K562 (cell line): Measurements from ENCODE around the gene RAD50. TPM values are rescaled to one million over a fixed set of nuclear protein-coding genes. Genes with fewer than 3 reads are reported as not detected.

Experiments used
- CTBP1 ChIP-seq: fragments of 450-650 bp; IDR thresholded peaks from 2 replicates; pipeline ENCODE4 v1.6.1; 2016; ENCODE audit warnings: borderline replicate concordance
- FIP1L1 ChIP-seq: fragments of 200-400 bp; formaldehyde crosslinking; IDR thresholded peaks from 2 replicates; pipeline ENCODE4 v1.6.1; 2018; ENCODE audit warnings: mild to moderate bottlenecking, low read depth, low read length; ENCODE audit not compliant: poor library complexity, severe bottlenecking
- HDAC1 ChIP-seq, 2 experiments: fragments of 450-650 bp; IDR thresholded peaks; 2 replicates each; pipeline ENCODE4 v1.6.1; 2016 to 2017; ENCODE audit warnings: inconsistent platforms in 1 of 2, mild to moderate bottlenecking in 1 of 2, moderate library complexity in 1 of 2
- JUN ChIP-seq, 2 experiments: sonication (generic) in 1 of 2; formaldehyde crosslinking in 1 of 2; IDR thresholded peaks; 2 replicates each; pipeline versions ENCODE4 v1.6.1 to v1.8.0; 2012 to 2022; ENCODE audit warnings: borderline replicate concordance in 2 of 2, mild to moderate bottlenecking in 2 of 2, improper control_type of control experiment in 1 of 2, low read depth in 1 of 2, low read length in 1 of 2, missing genetic modification reagents in 1 of 2
- MBD1 ChIP-seq: fragments of 250-450 bp; sonication (Bioruptor Pico); IDR thresholded peaks from 2 replicates; pipeline ENCODE4 v1.8.0; 2022; ENCODE audit warnings: inconsistent platforms
- MCM3 ChIP-seq: fragments of 450-650 bp; IDR thresholded peaks from 2 replicates; pipeline ENCODE4 v1.6.1; 2016
- MEF2D ChIP-seq: conservative IDR thresholded peaks from 2 replicates; pipeline ENCODE4 v1.6.1; 2016; ENCODE audit warnings: low read depth, missing genetic modification characterization, missing compliant biosample characterization
- MTA2 ChIP-seq: fragments of 450-650 bp; IDR thresholded peaks from 2 replicates; pipeline ENCODE4 v1.6.1; 2016; ENCODE audit warnings: low read depth
- MTF1 ChIP-seq: fragments of 250-450 bp; sonication (Bioruptor Pico); IDR thresholded peaks from 2 replicates; pipeline ENCODE4 v1.9.0; 2021; ENCODE audit warnings: moderate library complexity, mild to moderate bottlenecking, inconsistent platforms, borderline replicate concordance
- NR2F6 ChIP-seq: fragments of 450-650 bp; formaldehyde crosslinking; IDR thresholded peaks from 2 replicates; pipeline ENCODE4 v1.4.0; 2020; ENCODE audit warnings: mild to moderate bottlenecking
- RCOR1 ChIP-seq, 2 experiments: IDR thresholded peaks; 2 replicates each; pipeline ENCODE4 v1.6.1; 2012; ENCODE audit warnings: low read depth in 2 of 2, low read length in 2 of 2, borderline replicate concordance in 1 of 2, improper control_type of control experiment in 1 of 2
- SMARCC2 ChIP-seq: fragments of 450-650 bp; IDR thresholded peaks from 2 replicates; pipeline ENCODE4 v1.6.1; 2017; ENCODE audit warnings: antibody characterized with exemption, moderate library complexity, mild to moderate bottlenecking, low read depth
- ZNF79 ChIP-seq: fragments of 250-450 bp; sonication (Bioruptor Pico); IDR thresholded peaks from 2 replicates; pipeline ENCODE4 v1.4.0; 2020; ENCODE audit warnings: low read depth, mild to moderate bottlenecking, moderate library complexity
- polyA plus RNA-seq, 8 experiments: library from polyadenylated mRNA; depleted of rRNA in 4 of 8; stranded (reverse) in 5 of 8; unstranded in 3 of 8; fragments of >200 nt; fragmentation: Nextera tagmentation in 2 of 8; fragmentation: Illumina TruSeq in 1 of 8; extraction: Ambion mirVana in 2 of 8; extraction: Trizol in 1 of 8; gene quantifications; 2 replicates each; pipeline versions ENCODE4 v1.2.1 to v1.2.3, GENCODE V29; 2011 to 2014; ENCODE audit warnings: inconsistent platforms in 1 of 8, missing spikeins in 1 of 8
- total RNA-seq, 7 experiments: library from RNA; depleted of rRNA in 6 of 7; stranded (reverse); fragments of >200 nt in 6 of 7; fragmentation: Illumina TruSeq in 2 of 7; extraction: Trizol in 2 of 7; gene quantifications; 2 replicates each; pipeline versions ENCODE4 v1.2.1 to v1.2.3, GENCODE V29; 2011 to 2021; ENCODE audit warnings: low replicate concordance in 1 of 7
- TF ChIP-seq, protein P1 (sequence below): fragments of 200-800 bp; sonication (Bioruptor generic); IDR thresholded peaks from 2 replicates; pipeline ENCODE4 v1.6.1; 2017; ENCODE audit warnings: missing genetic modification characterization, missing compliant biosample characterization
- TF ChIP-seq, protein P2 (sequence below): IDR thresholded peaks from 3 replicates; pipeline ENCODE4 v1.6.1; 2011; ENCODE audit warnings: borderline replicate concordance, mild to moderate bottlenecking, moderate library complexity; ENCODE audit not compliant: insufficient read length; ENCODE audit errors: extremely low read depth
- TF ChIP-seq, protein P3 (sequence below): sonication (generic); formaldehyde crosslinking; IDR thresholded peaks from 2 replicates; pipeline ENCODE4 v1.8.1; 2023; ENCODE audit warnings: mild to moderate bottlenecking, missing genetic modification reagents, moderate library complexity
- TF ChIP-seq, protein P4 (sequence below): sonication (generic); formaldehyde crosslinking; IDR thresholded peaks from 2 replicates; pipeline ENCODE4 v1.8.1; 2022; ENCODE audit warnings: missing genetic modification reagents

Gene RAD50
- total and polyA plus RNA-seq, 9 of the 15 experiments (the other 6 are each of a cell fraction or from before 2014, with no cell fraction given) = 15.3 to 74.2 (median 44.1) TPM

GRCh38 chr5:132663771-132664695 is 107.3 kb downstream of the RAD50 start (continued):
- TF ChIP-seq MTA2 = peak; percentile 3; the same call in 1 of the 2 replicates
- TF ChIP-seq, protein P1, sequence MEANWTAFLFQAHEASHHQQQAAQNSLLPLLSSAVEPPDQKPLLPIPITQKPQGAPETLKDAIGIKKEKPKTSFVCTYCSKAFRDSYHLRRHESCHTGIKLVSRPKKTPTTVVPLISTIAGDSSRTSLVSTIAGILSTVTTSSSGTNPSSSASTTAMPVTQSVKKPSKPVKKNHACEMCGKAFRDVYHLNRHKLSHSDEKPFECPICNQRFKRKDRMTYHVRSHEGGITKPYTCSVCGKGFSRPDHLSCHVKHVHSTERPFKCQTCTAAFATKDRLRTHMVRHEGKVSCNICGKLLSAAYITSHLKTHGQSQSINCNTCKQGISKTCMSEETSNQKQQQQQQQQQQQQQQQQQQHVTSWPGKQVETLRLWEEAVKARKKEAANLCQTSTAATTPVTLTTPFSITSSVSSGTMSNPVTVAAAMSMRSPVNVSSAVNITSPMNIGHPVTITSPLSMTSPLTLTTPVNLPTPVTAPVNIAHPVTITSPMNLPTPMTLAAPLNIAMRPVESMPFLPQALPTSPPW (CRISPR knock-in tag) = peak; percentile 46; the same call in 1 of the 2 replicates
- TF ChIP-seq HDAC1 (IDR thresholded peaks at IDR 0.05) = peak in 1 of 2 experiments; percentile 35; a peak in 1 of 4 replicates
- TF ChIP-seq, protein P2, sequence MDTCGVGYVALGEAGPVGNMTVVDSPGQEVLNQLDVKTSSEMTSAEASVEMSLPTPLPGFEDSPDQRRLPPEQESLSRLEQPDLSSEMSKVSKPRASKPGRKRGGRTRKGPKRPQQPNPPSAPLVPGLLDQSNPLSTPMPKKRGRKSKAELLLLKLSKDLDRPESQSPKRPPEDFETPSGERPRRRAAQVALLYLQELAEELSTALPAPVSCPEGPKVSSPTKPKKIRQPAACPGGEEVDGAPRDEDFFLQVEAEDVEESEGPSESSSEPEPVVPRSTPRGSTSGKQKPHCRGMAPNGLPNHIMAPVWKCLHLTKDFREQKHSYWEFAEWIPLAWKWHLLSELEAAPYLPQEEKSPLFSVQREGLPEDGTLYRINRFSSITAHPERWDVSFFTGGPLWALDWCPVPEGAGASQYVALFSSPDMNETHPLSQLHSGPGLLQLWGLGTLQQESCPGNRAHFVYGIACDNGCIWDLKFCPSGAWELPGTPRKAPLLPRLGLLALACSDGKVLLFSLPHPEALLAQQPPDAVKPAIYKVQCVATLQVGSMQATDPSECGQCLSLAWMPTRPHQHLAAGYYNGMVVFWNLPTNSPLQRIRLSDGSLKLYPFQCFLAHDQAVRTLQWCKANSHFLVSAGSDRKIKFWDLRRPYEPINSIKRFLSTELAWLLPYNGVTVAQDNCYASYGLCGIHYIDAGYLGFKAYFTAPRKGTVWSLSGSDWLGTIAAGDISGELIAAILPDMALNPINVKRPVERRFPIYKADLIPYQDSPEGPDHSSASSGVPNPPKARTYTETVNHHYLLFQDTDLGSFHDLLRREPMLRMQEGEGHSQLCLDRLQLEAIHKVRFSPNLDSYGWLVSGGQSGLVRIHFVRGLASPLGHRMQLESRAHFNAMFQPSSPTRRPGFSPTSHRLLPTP = no peak
- no peak for TF ChIP-seq ZNF79
- TF ChIP-seq, protein P3, sequence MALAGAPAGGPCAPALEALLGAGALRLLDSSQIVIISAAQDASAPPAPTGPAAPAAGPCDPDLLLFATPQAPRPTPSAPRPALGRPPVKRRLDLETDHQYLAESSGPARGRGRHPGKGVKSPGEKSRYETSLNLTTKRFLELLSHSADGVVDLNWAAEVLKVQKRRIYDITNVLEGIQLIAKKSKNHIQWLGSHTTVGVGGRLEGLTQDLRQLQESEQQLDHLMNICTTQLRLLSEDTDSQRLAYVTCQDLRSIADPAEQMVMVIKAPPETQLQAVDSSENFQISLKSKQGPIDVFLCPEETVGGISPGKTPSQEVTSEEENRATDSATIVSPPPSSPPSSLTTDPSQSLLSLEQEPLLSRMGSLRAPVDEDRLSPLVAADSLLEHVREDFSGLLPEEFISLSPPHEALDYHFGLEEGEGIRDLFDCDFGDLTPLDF = 0 out of 2 replicates have a peak, but pooled peaks have one; percentile 41
- peak in 1 of 2 experiments; percentile 74; a peak in 2 of 4 replicates for TF ChIP-seq RCOR1 (IDR thresholded peaks at IDR 0.05; ENCODE audit: borderline replicate concordance in 1 of 2, low read depth in 2 of 2, low read length in 2 of 2)
- TF ChIP-seq SMARCC2 = no peak
- TF ChIP-seq MBD1 (CRISPR knock-in tag) = no peak
- TF ChIP-seq NR2F6 (CRISPR knock-in tag) = no peak
- TF ChIP-seq, protein P4, sequence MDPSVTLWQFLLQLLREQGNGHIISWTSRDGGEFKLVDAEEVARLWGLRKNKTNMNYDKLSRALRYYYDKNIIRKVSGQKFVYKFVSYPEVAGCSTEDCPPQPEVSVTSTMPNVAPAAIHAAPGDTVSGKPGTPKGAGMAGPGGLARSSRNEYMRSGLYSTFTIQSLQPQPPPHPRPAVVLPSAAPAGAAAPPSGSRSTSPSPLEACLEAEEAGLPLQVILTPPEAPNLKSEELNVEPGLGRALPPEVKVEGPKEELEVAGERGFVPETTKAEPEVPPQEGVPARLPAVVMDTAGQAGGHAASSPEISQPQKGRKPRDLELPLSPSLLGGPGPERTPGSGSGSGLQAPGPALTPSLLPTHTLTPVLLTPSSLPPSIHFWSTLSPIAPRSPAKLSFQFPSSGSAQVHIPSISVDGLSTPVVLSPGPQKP (CRISPR knock-in tag) = no peak
- peak; percentile 32; the same call in 1 of the 2 replicates for TF ChIP-seq CTBP1
- peak; percentile 75 for TF ChIP-seq MEF2D (tag)
- no peak for TF ChIP-seq FIP1L1
- peak; percentile 49; the same call in 1 of the 2 replicates for TF ChIP-seq JUN (IDR thresholded peaks at IDR 0.05; ENCODE audit: borderline replicate concordance, low read depth, low read length)
- TF ChIP-seq JUN (CRISPR knock-in tag; IDR thresholded peaks at IDR 0.05; ENCODE audit: borderline replicate concordance) = no peak
- no peak for TF ChIP-seq MTF1
- no peak for TF ChIP-seq MCM3
